ENCODE results near the gene POM121L2.

- TF ChIP-seq, protein P1, sequence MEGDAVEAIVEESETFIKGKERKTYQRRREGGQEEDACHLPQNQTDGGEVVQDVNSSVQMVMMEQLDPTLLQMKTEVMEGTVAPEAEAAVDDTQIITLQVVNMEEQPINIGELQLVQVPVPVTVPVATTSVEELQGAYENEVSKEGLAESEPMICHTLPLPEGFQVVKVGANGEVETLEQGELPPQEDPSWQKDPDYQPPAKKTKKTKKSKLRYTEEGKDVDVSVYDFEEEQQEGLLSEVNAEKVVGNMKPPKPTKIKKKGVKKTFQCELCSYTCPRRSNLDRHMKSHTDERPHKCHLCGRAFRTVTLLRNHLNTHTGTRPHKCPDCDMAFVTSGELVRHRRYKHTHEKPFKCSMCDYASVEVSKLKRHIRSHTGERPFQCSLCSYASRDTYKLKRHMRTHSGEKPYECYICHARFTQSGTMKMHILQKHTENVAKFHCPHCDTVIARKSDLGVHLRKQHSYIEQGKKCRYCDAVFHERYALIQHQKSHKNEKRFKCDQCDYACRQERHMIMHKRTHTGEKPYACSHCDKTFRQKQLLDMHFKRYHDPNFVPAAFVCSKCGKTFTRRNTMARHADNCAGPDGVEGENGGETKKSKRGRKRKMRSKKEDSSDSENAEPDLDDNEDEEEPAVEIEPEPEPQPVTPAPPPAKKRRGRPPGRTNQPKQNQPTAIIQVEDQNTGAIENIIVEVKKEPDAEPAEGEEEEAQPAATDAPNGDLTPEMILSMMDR (IDR thresholded peaks at IDR 0.05), result no peak
- TF ChIP-seq POLR2A (IDR thresholded peaks at IDR 0.05) (no peak), EP300 (IDR thresholded peaks at IDR 0.05) (no peak)
Measured at GRCh38 chr6:27334141-27334540, 22.1 kb upstream of the POM121L2 start.

Measured in tibial nerve (tissue), 4 donors.